GM18511 (cell line): ENCODE measurements around the gene CNTNAP1.
A peak's percentile ranks its signal among the peaks of the same experiment; 100 is the strongest.
"Not testable (repeated sequence)": the region's sequence is repeated elsewhere in the genome, so short reads cannot be mapped to it uniquely, and the experiment has no call there.

Source experiments
- ATAC-seq: cut with Tn5 transposase; IDR thresholded peaks from one replicate; pipeline ENCODE4 v1.9.1; 2021; ENCODE audit warnings: mild to moderate bottlenecking, moderate library complexity; ENCODE audit not compliant: unreplicated experiment

The CNTNAP1 gene

DNA sequence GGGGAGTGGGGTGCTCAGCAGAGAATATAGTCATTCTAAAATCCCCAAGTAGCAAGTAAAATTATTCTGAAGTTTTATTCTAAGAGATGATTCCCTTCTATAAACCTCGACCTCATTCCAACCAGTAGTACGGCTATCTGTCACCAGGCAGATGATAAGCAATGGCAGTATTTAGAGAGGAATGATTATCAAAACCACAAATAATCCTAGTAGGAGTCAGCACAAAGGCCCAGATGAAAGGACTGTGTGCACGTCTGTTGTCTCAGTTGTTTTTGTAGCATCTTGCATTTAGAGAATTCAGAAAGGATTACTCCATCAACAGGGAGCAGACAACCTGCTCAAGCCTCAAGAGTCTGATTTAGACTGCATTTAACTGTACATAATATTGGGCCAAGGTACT, 41.3 kb downstream of the CNTNAP1 start:
- ATAC-seq, result no peak

- ATAC-seq, result no peak
These were observed 42.8 kb downstream of the CNTNAP1 start for GRCh38 chr17:42725143-42725542.

DNA sequence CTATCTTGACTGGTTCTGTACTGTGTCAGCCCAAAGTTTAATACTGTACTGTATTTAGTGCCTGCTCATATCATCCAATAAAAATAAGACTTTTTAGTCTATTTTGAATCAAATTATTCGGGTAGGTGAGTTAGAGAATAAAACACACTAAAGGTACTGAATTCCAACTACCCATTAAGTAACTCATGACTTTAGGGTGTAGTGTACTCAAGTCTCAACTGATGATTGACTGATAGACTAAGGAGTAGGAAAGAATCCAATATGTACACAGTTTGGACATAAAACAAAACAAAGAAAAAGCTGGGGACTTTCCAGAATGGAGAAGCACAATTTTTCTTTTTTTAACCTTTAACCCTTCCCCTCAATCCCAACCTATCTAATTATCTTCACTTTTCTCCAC, 58.4 kb downstream of the CNTNAP1 start:
- ATAC-seq, result no peak

GRCh38 chr17:42742916-42743315, 60.6 kb downstream of the CNTNAP1 start:
- not testable (repeated sequence) for ATAC-seq

- no peak for ATAC-seq
These were observed 61.4 kb downstream of the CNTNAP1 start for GRCh38 chr17:42743595-42744282.

DNA sequence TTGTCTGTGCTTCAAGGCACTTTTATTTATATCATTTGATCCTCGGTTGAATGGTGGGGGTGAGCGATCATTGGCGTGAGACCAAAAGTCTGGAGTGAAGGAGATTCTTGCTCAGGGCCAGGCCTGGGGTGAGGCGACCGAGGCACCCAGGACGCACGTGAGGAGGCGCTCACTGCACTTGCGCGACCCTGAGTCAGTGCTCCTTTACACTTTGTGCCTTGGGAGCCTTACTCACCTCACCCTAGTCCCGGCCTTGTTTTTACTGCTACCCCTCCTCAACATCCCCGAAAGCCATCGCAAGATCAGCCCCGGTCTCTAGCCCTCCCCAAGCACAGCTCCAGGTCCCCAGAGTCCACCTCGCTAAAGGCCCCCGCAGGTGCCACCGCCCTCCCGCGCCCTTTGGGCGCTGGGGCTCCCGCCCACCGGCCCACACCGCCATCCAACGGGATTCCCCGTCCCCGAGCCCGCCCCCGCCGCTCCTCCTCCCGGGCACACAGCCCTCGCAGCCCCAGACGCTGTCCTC, 62.0 kb downstream of the CNTNAP1 start:
- peak; percentile 60 for ATAC-seq

- peak; percentile 82 for ATAC-seq
These were observed 62.7 kb downstream of the CNTNAP1 start, which contains the start of gene EZH1 for GRCh38 chr17:42744806-42745617. Gene EZH1 (minus strand): TSS chr17:42745040. CDS start chr17:42728941, 16,099 bp downstream.

DNA sequence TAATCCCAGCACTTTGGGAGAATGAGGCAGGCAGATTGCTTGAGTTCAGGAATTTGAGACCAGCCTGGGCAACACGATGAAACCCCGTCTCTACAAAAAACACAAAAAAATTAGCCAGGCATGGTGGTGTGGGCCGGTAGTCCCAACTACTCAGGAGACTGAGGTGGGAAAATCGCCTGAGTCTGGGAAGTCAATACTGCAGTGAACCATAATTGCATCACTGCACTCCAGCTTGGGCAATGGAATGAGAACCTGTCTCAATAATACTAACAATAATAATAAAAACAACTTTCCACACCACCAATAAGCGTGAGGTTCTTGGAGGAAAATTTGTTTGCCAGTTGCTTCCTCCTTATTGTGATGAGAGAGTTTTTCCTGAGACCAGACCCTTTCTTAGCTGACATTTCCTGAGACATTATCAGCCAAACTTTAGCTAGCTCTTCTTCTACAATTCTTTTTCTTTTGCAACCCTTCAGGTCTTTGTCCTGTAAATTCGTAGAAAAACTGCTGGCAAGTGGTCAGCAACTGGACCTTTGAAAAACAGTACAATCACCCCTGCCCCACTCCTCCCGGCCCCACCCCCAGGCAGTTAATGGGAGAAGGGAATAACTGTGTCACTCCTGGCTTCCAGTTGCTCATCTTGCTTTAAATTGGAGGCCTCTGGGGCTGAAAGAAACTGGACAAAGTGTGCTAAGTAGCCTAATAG, 66.0 kb downstream of the CNTNAP1 start:
- ATAC-seq, result no peak

GRCh38 chr17:42748908-42749798, 66.8 kb downstream of the CNTNAP1 start:
- no peak for ATAC-seq
